ENCODE measurements around the gene VWF.

- TF ChIP-seq POLR2A (IDR thresholded peaks at IDR 0.05; ENCODE audit: extremely low read depth, insufficient read length), result no peak
- TF ChIP-seq CTCF (IDR thresholded peaks at IDR 0.05; ENCODE audit: low read depth, low read length), result no peak
- no peak for TF ChIP-seq MAX (IDR thresholded peaks at IDR 0.05; ENCODE audit: low read depth, low read length)
- no peak for TF ChIP-seq MYC (IDR thresholded peaks at IDR 0.05; ENCODE audit: low read depth, low read length)
Observed at GRCh38 chr12:6158749-6159148, 34.3 kb upstream of the VWF start.

Data from NB4 (cell line).